Type B pancreatic cell (in vitro differentiated cells): ENCODE results near the gene AP2A2. TPM values are rescaled to one million over a fixed set of nuclear protein-coding genes. Genes with fewer than 3 reads are reported as not detected.
A peak's percentile ranks its signal among the peaks of the same experiment; 100 is the strongest.

Experiments used
- DNase-seq: peaks from one replicate; pipeline ENCODE4 v3.0.0; 2021; ENCODE audit warnings: mixed read lengths; ENCODE audit not compliant: unreplicated experiment; ENCODE audit errors: extremely low spot score
- H3K27ac Mint-ChIP-seq: 2 replicates; pipeline ENCODE4 v1.8.0; 2021; ENCODE audit warnings: mild to moderate bottlenecking, mixed read lengths
- H3K27me3 Mint-ChIP-seq: 2 replicates; pipeline ENCODE4 v1.8.0; 2021; ENCODE audit warnings: mixed read lengths
- H3K36me3 Mint-ChIP-seq: 2 replicates; pipeline ENCODE4 v1.8.0; 2021; ENCODE audit warnings: mixed read lengths
- H3K4me1 Mint-ChIP-seq: one replicate; pipeline ENCODE4 v1.8.0; 2021; ENCODE audit warnings: mixed read lengths; ENCODE audit not compliant: unreplicated experiment
- H3K4me3 Mint-ChIP-seq: 2 replicates; pipeline ENCODE4 v1.8.0; 2021; ENCODE audit warnings: mild to moderate bottlenecking, mixed read lengths
- H3K9me3 Mint-ChIP-seq: 2 replicates; pipeline ENCODE4 v1.8.0; 2021; ENCODE audit warnings: mixed read lengths
- total RNA-seq: library from RNA; stranded (reverse); gene quantifications from 2 replicates; pipeline ENCODE4 v1.2.1, GENCODE V29; 2021; ENCODE audit warnings: low replicate concordance
- TF ChIP-seq, protein P1 (sequence below): fragments of 200-600 bp; sonication (generic); conservative IDR thresholded peaks from 2 replicates; pipeline ENCODE4 v1.5.0; 2021; ENCODE audit warnings: antibody characterized with exemption, mild to moderate bottlenecking

Gene AP2A2
- total RNA-seq, 1 donor from 2014 or later = 109 TPM

- H3K27ac Mint-ChIP-seq = peak overlapping the region; percentile 5
- TF ChIP-seq, protein P1, sequence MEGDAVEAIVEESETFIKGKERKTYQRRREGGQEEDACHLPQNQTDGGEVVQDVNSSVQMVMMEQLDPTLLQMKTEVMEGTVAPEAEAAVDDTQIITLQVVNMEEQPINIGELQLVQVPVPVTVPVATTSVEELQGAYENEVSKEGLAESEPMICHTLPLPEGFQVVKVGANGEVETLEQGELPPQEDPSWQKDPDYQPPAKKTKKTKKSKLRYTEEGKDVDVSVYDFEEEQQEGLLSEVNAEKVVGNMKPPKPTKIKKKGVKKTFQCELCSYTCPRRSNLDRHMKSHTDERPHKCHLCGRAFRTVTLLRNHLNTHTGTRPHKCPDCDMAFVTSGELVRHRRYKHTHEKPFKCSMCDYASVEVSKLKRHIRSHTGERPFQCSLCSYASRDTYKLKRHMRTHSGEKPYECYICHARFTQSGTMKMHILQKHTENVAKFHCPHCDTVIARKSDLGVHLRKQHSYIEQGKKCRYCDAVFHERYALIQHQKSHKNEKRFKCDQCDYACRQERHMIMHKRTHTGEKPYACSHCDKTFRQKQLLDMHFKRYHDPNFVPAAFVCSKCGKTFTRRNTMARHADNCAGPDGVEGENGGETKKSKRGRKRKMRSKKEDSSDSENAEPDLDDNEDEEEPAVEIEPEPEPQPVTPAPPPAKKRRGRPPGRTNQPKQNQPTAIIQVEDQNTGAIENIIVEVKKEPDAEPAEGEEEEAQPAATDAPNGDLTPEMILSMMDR = no peak
- peak overlapping the region; percentile 13 for H3K4me3 Mint-ChIP-seq
- no peak for DNase-seq
- no peaks in the 10 kb centered on the region for H3K27me3 Mint-ChIP-seq
- H3K4me1 Mint-ChIP-seq = peaks cover 35% of the 10 kb centered on the region
- H3K36me3 Mint-ChIP-seq = peaks cover 12% of the 10 kb centered on the region
- H3K9me3 Mint-ChIP-seq = no peaks in the 10 kb centered on the region
Observed at GRCh38 chr11:933142-933851, 7.6 kb downstream of the AP2A2 start.

GRCh38 chr11:933936-934335 is 8.3 kb downstream of the AP2A2 start:
- Mint-ChIP-seq H3K4me1 (peaks cover 28% of the 10 kb centered on the region), H3K4me3 (no peak overlapping the region), H3K27me3 (no peaks in the 10 kb centered on the region), H3K27ac (no peak overlapping the region), H3K36me3 (peaks cover 12% of the 10 kb centered on the region), H3K9me3 (no peaks in the 10 kb centered on the region)
- TF ChIP-seq, protein P1 = no peak
- DNase-seq = no peak

- no peak for DNase-seq
- TF ChIP-seq, protein P1 = no peak
- no peaks in the 10 kb centered on the region for H3K9me3 Mint-ChIP-seq
- peaks cover 26% of the 10 kb centered on the region for H3K4me1 Mint-ChIP-seq
- H3K36me3 Mint-ChIP-seq = peaks cover 12% of the 10 kb centered on the region
- H3K27me3 Mint-ChIP-seq = no peaks in the 10 kb centered on the region
- no peak overlapping the region for H3K4me3 Mint-ChIP-seq
- no peak overlapping the region for H3K27ac Mint-ChIP-seq
Observed at GRCh38 chr11:934527-934926, 8.9 kb downstream of the AP2A2 start.

DNA sequence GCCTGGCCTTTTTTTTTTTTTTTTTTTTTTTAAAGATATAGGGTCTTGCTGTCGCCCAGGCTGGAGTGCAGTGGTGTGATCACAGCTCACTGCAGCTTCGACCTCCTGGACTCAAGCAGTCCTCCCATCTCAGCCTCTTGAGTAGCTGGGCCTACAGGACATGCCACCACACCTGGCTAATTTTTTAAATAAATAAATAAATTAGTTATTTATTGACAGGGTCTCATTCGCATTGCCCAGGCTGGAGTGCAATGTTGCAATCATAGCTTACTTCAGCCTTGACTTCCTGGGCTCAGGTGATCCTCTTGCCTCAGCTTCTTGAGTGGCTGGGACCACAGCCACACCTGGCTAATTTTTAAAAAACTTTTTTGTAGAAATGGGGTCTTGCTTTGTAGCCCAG is 10.5 kb downstream of the AP2A2 start:
- no peak for DNase-seq
- peaks cover 12% of the 10 kb centered on the region for H3K36me3 Mint-ChIP-seq
- no peaks in the 10 kb centered on the region for H3K27me3 Mint-ChIP-seq
- no peaks in the 10 kb centered on the region for H3K9me3 Mint-ChIP-seq
- H3K27ac Mint-ChIP-seq = no peak overlapping the region
- H3K4me3 Mint-ChIP-seq = no peak overlapping the region
- peaks cover 33% of the 10 kb centered on the region for H3K4me1 Mint-ChIP-seq
- TF ChIP-seq, protein P1 = no peak

- DNase-seq = no peak
- no peaks in the 10 kb centered on the region for H3K9me3 Mint-ChIP-seq
- H3K27me3 Mint-ChIP-seq = no peaks in the 10 kb centered on the region
- H3K4me1 Mint-ChIP-seq = peaks cover 34% of the 10 kb centered on the region
- TF ChIP-seq, protein P1 = no peak
- no peak overlapping the region for H3K4me3 Mint-ChIP-seq
- H3K36me3 Mint-ChIP-seq = peaks cover 7% of the 10 kb centered on the region
- H3K27ac Mint-ChIP-seq = peak overlapping the region; percentile 7
Observed at GRCh38 chr11:937841-938261, 12.2 kb downstream of the AP2A2 start.
